GM21717 (cell line): Measurements from ENCODE around the gene PPFIA4.

Experiments
- ATAC-seq: cut with Tn5 transposase; IDR thresholded peaks from one replicate; pipeline ENCODE4 v1.9.1; 2021; ENCODE audit warnings: mild to moderate bottlenecking, moderate library complexity; ENCODE audit not compliant: unreplicated experiment

PPFIA4 gene

DNA sequence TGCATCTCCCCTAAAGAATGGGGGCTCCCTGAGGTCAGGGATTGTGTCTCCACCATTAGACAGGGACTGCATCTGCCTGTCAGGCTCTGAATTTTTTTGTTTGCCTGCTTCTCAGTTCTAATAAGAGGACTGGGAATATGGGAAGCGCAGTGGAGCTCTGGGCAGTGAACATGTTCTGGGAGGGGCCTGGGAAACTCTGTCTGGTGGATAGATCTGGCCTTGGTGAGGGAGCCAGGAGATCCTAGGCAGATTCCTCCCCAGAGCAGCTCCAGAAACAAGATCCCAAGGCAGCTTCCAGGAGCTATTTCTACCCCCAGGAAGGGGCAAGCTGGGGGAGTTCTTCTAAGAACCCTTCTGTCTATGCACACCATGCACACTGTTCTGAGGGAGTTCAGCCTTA, 72.2 kb downstream of the PPFIA4 start:
- no peak for ATAC-seq

GRCh38 chr1:203098914-203099520, 72.7 kb downstream of the PPFIA4 start:
- no peak for ATAC-seq

DNA sequence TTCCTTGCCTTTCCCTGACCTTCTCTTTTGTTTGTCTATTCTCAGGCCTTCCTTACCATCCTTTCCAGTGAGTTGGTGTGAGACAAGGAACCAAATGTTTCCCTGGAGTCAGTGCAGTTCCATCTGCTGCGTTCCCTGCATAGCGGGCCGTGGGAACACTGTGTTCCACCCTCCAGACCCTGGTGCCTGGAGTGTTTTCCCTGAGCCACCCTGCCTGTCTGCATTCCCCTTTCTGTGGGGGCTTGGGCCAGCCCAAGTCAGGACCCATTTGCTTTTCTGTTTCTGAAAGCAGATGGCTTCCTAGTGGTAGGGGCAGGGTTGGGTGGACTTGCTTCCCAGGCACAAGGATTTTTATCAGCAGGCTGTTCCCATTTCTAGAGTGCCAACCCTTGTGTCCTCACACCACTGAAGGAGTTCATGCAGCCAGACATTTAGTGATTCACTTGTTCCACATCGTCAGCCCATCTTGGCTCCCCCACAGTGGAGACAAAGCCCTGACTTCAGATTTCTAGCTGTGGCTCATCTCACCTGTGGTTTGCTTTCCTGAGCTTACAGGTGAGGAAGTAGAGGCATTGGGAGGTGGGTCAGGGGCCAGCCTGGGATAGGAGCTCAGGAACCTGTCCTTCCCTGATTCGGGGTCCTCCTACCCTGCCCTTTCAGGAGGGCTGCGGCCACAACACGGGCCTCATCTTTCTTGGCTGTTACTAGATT, 73.7 kb downstream of the PPFIA4 start:
- no peak for ATAC-seq

- ATAC-seq = no peak
These were observed 74.2 kb downstream of the PPFIA4 start for GRCh38 chr1:203100516-203100869.

DNA sequence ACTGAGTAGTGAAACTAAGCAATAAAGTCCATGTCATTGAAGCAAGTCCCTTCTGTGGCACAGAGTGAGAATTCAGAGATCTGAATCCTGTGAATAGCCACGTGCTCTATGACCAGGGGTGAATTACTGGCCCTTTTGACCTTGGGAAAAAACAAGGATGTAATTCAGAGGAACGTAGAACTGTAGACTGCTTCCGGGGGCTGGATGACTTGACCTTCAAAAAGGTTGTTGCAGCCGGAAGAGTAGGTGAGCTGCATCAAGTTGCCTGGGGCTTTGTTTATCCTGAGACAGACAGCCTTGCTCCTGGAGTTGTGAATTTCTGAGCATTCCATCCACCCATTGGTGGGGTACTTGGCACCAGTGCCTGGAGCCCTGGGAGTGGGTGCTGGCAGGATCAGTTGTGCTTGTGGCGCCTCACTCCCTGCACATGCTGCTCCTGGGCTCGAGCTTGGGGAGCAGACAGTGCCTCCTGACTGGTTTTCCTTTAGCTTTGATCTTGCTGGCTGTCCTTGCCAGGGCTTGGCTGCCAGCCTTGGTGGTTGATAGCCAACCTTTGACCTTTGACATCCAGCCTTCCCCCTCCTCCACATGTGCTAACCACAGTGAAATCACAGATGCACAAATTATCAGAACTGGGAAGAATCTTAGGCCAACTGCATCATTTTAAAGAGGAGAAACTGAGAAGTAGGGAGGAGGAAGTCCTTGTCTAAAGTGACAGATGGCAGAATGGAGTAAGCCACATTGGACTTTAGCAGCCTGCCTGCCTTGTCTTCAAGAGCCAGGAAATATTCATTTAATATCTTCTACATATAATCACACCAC, 75.7 kb downstream of the PPFIA4 start:
- no peak for ATAC-seq

DNA sequence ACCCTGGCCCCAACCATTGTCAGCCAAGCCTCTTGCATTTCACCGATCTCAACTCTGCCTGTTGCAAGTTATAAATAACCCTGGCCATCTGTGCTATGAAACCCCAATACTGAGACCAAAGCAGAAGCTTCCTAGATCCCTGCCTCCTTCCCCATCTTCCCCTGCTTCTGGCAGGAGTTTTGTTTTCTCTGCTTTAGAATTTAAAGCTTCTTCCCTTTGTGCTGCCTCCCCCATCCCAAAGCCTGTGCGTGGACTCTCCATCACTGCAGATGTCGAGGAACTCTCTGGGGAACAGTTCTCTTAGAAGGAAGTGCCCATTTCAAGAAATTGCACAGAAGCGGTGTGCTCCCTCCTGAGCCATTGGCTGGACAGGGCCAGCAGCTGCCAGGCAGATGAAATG, 76.9 kb downstream of the PPFIA4 start:
- ATAC-seq = no peak

- no peak for ATAC-seq
These were observed 77.7 kb downstream of the PPFIA4 start for GRCh38 chr1:203103829-203104495.

- ATAC-seq = no peak
These were observed 78.6 kb downstream of the PPFIA4 start for GRCh38 chr1:203104789-203105390.

GRCh38 chr1:203112475-203112874, 86.2 kb downstream of the PPFIA4 start:
- ATAC-seq = no peak

GRCh38 chr1:203113308-203113707, 87.0 kb downstream of the PPFIA4 start:
- ATAC-seq = no peak

DNA sequence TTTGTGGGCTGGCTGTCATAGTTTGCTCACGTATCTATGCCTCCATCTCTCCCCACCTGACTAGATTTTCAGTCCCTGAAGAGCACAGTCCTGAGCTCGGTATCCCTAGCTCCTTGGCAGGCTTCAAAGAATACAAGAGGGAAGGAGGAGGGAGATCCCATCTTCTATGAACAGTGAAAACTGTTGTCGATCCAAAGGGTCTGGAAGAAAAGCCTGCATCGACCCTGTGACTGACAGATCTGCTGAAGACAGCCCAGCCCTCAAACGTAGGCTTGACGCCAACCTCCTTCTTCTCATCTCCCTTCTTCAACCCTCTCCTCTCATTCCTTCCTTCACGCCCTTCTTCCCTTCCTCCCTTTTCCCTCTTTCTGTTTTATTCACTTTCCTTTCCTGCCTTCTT, 87.9 kb downstream of the PPFIA4 start:
- ATAC-seq = no peak

DNA sequence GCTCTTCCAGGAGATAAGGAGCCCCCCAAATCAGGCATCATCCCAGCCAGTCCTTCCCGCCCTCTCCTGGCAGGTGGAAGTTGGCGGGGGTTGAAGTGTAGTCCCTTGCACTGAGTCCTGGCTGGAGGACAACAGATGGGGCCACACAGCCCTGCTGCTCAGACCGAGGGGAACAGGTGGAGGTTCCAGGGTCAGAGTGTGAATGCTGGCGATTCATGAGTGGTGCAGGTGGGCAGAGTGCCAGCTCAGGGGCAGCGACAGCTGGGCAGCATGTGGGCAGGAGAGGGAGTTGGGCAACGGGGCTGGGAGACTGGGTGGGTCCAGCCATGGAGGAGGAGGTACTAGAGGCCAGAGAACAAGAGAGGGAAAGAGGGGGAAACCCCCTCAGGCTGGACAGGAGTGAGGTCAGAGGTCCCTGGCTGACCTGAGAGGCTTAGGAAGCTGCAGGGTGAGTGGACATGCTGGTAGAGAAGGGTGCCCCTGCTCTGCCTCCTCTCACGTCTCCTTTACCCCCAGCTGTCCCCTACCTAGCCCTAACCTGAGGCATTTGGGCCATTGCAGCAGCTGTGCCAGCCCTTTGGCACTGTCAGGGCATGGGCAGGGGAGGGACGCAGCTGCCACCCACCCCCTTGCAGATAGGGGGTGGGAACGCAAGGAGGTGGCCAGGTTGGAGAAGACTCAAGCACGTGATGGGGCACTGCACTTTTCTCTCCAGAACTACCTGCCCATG, 90.0 kb downstream of the PPFIA4 start:
- no peak for ATAC-seq

DNA sequence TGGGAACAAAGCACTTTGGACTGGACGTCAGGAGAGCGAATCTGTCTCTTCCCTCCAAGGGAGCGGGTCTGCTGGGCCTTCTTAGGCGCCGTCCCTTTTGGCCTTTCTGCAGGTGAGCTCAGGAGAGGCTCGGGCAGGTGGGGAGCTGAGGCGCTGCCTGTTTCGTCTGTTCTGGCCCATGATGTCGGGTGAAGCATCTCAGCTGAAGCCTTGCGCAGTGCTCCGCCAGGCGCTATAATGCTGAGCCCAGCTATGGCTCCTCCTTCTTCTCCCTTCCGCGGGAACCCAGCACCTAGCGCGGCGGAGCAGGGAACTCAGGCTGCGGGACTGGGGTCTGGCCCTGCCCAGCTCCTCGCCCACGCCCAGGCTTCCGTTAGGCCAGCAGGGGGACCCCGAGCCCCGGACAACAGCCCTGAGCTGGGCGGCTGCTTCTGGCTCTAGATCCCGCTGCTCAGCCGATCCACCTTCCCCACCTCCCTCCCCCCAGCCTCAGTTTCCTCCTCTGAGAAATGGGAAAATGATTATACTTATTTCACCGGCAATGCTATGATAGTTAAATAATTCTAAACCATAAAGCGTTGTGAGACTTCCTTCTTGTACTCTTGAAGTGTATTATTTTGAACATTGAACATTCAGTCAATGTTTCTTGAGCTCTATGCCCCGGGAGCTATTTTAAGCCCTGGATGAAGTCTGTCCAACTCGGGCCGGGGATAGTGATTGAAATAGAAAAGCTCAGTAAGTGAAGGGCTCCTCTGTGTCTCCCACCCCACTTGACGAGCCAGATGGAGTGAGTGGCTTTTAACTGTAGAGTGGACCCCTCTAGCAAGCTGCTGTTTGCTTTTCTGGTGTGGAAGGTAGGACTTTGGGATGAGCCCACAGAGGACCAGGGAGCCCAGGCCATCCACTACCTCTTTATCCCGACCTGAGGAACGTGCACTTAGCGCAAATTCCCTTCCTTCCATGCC, 91.6 kb downstream of the PPFIA4 start:
- no peak for ATAC-seq

GRCh38 chr1:203120325-203121153, 94.2 kb downstream of the PPFIA4 start:
- no peak for ATAC-seq

- no peak for ATAC-seq
These were observed 95.1 kb downstream of the PPFIA4 start for GRCh38 chr1:203121186-203122015.

DNA sequence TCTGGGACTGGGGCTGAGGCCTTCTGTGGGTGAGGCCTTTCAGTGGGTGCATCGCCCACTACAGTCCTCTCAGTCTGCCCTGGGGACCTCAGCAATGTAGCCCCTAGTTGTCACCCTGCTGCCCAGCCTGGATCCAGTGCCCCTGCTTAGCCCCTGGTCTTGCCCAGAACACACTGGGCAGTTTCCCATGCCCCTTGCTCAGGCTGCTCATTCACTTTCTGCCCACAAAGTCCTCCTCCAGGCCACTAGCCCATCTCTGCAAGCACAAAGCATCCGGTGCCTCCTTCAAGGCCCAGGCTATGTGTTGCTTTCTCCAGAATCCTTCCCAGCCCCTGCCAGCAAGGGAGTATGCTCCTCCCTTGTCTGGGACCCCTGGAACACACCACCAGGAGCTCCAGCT, 95.9 kb downstream of the PPFIA4 start:
- no peak for ATAC-seq

DNA sequence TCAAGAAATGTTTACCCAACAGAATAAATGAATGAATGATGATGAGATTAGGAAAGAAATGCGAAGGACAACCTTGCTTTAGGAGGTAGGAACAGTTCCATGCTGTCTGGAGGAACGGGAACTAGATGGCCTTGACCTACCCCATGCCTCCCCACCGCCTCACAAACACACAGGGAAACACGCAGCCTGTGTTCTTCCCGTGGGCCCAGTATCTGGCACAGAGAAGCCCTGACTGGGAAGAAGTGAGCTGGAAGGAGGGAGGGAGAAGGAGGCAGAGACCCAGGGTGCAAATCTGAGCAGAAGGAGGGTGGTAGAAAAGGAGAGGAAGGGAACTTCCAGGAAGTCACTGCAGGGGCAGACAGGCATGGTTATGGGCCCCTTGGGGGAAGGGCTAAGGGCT, 97.7 kb downstream of the PPFIA4 start:
- ATAC-seq = no peak
